ENCODE data around the gene CBX4. TPM values are rescaled to one million over a fixed set of nuclear protein-coding genes. Genes with fewer than 3 reads are reported as not detected.

CBX4 gene
- total and polyA plus RNA-seq, 2 of the 13 experiments (the other 11 are each of a cell fraction or from before 2014, with no cell fraction given), result 25.8 to 50.8 TPM

GRCh38 chr17:79808763-79809529 is 30.3 kb downstream of the CBX4 start (continued):
- no peak; the same call in 1 of the 2 replicates for TF ChIP-seq ATF2 (CRISPR knock-in tag; IDR thresholded peaks at IDR 0.05)
- no peak for TF ChIP-seq ZBTB8A (CRISPR knock-in tag; IDR thresholded peaks at IDR 0.05; ENCODE audit: borderline replicate concordance, low read depth)
- peak; percentile 58; the same call in 1 of the 2 replicates for TF ChIP-seq ARNTL (CRISPR knock-in tag; IDR thresholded peaks at IDR 0.05)
- no peak for TF ChIP-seq HNRNPL (IDR thresholded peaks at IDR 0.05; ENCODE audit: low read depth, low read length)
- TF ChIP-seq IKZF4 (CRISPR knock-in tag; IDR thresholded peaks at IDR 0.05; ENCODE audit: borderline replicate concordance, low read depth, not compliant biosample characterization), result no peak
- TF ChIP-seq TCF7 (IDR thresholded peaks at IDR 0.05; ENCODE audit: low read depth), result no peak
- TF ChIP-seq CREM (IDR thresholded peaks at IDR 0.05), result no peak
- no peak for TF ChIP-seq CREM (CRISPR knock-in tag; IDR thresholded peaks at IDR 0.05)
- peak; percentile 68 for TF ChIP-seq RNF2 (conservative IDR thresholded peaks at IDR 0.05; ENCODE audit: low read depth)
- TF ChIP-seq ZNF224 (CRISPR knock-in tag; IDR thresholded peaks at IDR 0.05), result no peak
- TF ChIP-seq MNT (IDR thresholded peaks at IDR 0.05), result no peak
- 0 out of 2 replicates have a peak, but pooled peaks have one; percentile 8 for TF ChIP-seq CBX2 (IDR thresholded peaks at IDR 0.05; ENCODE audit: low read depth, low read length)
- peak; percentile 46; the same call in 1 of the 2 replicates for TF ChIP-seq CBX2 (CRISPR knock-in tag; IDR thresholded peaks at IDR 0.05; ENCODE audit: low read depth)
- TF ChIP-seq NFIB (CRISPR knock-in tag; IDR thresholded peaks at IDR 0.05; ENCODE audit: borderline replicate concordance), result no peak
- TF ChIP-seq NBN (conservative IDR thresholded peaks at IDR 0.05), result no peak
- no peak for TF ChIP-seq TCF7L2 (IDR thresholded peaks at IDR 0.05; ENCODE audit: low read depth, low read length)
- TF ChIP-seq SP5 (CRISPR knock-in tag; IDR thresholded peaks at IDR 0.05; ENCODE audit: borderline replicate concordance, low read depth), result peak; percentile 28; the same call in 1 of the 2 replicates
- TF ChIP-seq LRRFIP1 (CRISPR knock-in tag; conservative IDR thresholded peaks at IDR 0.05), result no peak
- TF ChIP-seq SMAD3 (CRISPR knock-in tag; IDR thresholded peaks at IDR 0.05), result peak; percentile 68; the same call in 1 of the 2 replicates
- TF ChIP-seq MED13 (CRISPR knock-in tag; IDR thresholded peaks at IDR 0.05), result no peak
- TF ChIP-seq GTF3A (CRISPR knock-in tag; conservative IDR thresholded peaks at IDR 0.05), result no peak
- peak; percentile 65; the same call in 1 of the 2 replicates for TF ChIP-seq ZNF598 (CRISPR knock-in tag; IDR thresholded peaks at IDR 0.05; ENCODE audit: borderline replicate concordance)
- TF ChIP-seq ZNF570 (CRISPR knock-in tag; IDR thresholded peaks at IDR 0.05; ENCODE audit: borderline replicate concordance), result no peak
- TF ChIP-seq SRF (IDR thresholded peaks at IDR 0.05; ENCODE audit: low read depth, low read length), result no peak
- peak; percentile 24; the same call in 1 of the 2 replicates for TF ChIP-seq ZNF225 (CRISPR knock-in tag; IDR thresholded peaks at IDR 0.05)
- TF ChIP-seq ARNT (IDR thresholded peaks at IDR 0.05), result no peak
- no peak for TF ChIP-seq ZNF12 (CRISPR knock-in tag; IDR thresholded peaks at IDR 0.05)
- TF ChIP-seq SOX5 (CRISPR knock-in tag; IDR thresholded peaks at IDR 0.05; ENCODE audit: borderline replicate concordance), result peak; percentile 38; the same call in 1 of the 2 replicates
